ELF-1 (cell line): ENCODE measurements around the gene GXYLT1.
"Not testable (repeated sequence)": the region's sequence is repeated elsewhere in the genome, so short reads cannot be mapped to it uniquely, and the experiment has no call there.

Experiments
- DNase-seq: peaks from one replicate; pipeline ENCODE4 v3.0.0-alpha.2; 2016; ENCODE audit warnings: low read depth, low spot score

GXYLT1 gene, protein sequence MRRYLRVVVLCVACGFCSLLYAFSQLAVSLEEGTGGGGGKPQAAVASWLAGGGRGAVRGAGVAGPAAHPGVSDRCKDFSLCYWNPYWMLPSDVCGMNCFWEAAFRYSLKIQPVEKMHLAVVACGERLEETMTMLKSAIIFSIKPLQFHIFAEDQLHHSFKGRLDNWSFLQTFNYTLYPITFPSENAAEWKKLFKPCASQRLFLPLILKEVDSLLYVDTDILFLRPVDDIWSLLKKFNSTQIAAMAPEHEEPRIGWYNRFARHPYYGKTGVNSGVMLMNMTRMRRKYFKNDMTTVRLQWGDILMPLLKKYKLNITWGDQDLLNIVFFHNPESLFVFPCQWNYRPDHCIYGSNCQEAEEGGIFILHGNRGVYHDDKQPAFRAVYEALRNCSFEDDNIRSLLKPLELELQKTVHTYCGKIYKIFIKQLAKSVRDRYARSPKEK

DNA sequence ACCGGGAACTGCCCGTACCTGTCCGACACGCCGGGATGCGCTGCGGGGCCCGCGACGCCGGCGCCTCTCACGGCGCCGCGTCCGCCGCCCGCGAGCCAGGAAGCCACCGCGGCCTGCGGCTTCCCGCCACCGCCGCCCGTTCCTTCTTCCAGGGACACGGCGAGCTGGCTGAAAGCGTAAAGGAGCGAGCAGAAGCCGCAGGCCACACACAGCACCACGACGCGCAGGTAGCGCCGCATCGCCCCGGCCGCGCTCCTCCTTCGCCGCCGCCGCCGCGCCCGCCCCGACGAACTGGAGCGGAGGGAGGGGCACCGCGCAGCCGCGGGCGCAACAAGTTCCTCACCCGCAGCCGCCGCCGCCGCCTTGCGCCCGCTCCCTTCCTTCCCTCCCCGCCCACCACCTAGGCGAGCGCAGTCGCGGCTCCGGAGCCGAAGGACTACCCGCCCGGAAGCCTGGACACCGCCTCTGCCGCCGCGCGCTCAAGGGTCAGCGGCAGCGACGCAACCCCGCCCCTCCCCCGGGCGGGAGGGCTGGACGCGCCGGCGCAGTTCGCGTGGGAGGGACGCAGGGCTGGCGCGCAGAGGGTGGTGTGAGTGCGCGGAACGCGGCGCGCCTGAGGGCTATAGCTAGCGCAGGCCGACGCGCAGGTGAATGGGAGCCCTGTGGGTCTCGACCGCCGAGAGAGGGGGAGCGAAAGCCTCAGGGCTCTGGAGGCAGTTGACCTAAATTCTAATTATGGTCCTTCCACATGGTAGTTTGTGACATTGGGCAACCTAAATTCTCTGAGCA lies at the start of gene GXYLT1:
Gene GXYLT1, minus strand, starts transcription at position 467 of the 789 bp plus-strand sequence. Its CDS starts 228 bp downstream, at position 239.
- peak; percentile 96 for DNase-seq

DNA sequence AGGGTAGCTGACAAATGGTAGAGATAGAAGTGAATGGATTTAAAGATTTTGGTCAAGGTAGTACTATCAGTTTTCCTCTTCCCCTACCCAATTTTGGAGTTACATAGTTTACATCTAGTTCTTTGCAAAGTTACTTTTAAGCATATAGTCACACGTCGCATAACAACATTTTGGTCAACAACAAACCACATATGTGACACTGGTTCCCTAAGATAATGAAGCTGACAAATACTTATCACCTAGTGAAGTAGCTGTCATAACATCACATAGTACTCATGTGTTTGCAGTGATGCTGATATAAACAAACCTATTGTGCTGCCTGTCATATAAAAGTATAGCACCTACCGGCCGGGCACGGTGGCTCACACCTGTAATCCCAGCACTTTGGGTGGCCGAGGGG lies 48.0 kb upstream of the GXYLT1 start:
- no peak for DNase-seq

DNA sequence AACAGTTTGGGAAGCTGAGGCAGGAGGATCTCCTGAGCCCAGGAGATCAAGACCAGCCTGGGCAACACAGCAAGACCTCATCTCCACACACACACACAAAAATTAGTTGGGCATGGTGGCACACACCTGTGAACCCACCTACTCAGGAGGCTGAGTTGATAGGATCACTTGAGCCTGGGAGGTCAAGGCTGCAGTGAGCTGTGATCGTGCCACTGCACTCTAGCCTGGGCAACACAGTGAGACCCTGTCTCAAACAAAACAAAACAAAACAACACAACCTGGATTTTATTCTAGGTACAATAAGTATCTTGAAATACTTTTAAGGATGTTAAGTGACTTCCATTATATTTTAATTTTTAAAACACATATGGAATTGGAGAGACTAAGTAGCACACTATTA lies 47.6 kb upstream of the GXYLT1 start:
- no peak for DNase-seq

DNA sequence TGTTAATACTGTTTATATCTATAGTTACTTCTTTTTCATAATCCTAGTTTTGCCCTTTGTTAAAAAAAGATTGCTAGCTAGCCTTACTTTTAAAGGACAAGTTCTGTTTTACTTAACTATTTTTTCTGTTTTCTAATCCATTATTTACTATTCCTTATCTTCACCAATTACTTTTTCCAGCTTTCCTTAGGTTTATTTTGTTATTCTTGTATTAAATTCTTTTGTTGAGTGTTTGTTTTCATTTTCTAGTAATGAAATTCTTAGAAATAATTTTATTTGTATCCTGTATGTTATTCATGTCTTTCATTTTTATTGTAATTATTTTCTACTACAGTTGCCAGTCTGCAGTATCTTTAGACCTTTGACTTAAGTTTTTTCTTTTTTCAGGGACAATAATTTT lies 45.7 kb upstream of the GXYLT1 start:
- DNase-seq = no peak

DNA sequence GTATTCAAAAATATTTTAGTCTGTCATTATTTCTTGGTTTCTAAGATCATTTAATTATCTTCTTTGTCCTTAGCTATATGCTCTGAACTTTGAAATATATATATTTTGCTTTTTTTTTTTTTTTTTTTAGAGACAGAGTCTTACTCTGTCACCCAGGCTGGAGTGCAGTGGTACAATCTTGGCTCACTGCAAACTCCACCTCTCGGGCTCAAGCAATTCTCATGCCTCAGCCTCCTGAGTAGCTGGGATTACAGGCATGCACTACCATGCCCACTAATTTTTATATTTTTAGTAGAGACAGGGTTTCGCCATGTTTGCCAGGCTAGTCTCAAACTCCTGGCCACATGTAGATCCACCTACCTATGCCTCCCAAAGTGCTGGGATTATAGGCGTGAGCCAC lies 43.6 kb upstream of the GXYLT1 start:
- DNase-seq = not testable (repeated sequence)

DNA sequence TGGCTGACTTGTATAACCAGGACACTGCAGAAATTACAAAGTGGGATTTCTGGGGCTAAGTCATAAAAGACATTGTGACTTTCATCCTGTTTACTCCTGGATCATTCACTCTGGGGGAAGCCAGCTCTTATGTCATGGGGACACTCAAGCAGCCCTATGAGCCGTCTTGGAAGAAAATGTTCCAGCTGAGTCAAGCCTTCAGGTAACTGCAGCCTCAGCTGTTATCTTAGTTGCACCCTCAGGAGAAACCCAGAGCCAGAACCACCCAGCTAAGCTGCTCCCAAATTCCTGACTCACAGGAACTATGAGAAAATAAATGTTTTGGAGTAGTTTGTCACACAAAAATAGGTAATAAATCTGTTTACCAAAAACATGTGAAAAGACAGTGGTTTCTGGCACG lies 43.1 kb upstream of the GXYLT1 start:
- DNase-seq = no peak

DNA sequence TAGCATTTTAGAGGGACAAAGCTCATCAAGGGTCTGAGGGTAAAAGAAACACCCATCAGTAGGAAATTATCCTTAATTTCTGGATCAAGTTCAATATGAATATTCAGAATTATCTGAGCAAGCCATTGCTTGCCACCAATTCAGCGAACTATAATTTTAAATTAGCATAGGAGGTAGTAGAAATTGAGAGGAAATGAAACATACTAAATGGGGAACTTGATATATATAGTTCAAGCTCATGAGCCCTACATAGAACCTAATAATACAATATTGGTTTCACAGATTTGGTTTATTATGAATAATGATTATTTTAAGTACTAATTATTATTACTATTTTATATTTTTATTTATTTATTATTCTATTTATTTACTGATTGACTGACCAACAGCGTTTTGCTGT lies 42.1 kb upstream of the GXYLT1 start:
- no peak for DNase-seq

DNA sequence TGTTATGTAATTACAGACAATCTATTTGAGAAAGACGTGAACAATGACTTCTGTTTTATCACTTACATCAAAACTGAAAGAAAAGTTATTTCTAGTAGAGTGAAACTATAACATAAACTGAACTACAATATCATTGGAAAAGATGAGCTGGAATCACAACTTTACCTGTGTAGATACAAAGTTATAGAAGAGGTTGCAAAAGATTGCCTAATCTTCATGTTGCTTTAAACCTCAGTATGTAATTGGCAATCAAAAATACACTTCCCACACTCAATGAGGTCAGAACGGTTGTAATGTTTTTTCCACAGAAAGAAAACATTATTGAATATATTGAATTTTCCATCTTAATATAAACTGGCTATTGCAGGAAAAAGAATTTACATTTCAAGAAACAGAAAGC lies 37.7 kb upstream of the GXYLT1 start:
- no peak for DNase-seq

DNA sequence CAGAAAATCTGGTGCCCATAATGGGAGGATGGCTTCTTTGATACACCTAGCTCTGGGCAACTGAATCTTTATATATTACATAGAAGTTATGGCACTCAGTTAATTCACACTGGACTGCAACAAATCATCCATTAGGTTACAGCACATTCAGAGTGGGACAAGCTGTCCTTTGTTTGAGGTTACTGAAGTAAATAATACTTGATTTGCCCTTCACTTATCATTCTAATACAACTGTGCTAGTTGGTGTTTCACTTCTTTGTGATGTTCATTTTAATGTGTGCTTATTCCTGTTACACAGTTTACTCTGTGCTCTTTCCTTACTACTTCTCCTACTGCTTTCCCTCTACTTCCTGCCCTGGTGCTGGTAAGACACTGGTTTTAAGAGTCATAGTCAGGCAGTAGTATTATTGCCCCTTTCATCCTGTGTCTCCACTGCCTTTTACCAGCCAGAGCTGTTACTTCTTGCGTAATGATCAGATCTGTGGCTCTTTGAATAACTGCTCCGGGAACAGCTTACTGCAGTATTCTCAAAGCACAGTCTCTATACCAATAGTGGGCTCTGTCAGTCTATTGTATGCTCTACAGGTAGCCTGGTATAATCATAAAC lies 36.4 kb upstream of the GXYLT1 start:
- DNase-seq = no peak

DNA sequence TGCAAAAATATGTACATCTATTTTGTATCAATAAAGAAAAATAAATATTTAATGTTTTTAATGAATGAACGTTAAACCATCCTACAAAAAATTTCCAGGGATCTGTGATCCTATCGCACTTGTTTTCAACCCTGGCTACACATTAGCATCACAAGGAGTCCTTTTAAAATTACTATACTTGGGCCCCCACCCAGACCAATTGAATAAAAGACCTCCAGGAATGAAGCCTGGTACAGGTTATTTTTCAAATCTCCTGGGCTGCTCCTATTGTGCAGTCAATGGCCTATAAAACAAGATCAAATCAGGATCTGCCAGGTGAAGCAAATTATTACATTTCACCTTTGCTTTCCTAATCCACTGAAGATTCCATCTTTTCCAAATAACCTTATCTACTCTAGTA lies 33.4 kb upstream of the GXYLT1 start:
- DNase-seq = no peak

DNA sequence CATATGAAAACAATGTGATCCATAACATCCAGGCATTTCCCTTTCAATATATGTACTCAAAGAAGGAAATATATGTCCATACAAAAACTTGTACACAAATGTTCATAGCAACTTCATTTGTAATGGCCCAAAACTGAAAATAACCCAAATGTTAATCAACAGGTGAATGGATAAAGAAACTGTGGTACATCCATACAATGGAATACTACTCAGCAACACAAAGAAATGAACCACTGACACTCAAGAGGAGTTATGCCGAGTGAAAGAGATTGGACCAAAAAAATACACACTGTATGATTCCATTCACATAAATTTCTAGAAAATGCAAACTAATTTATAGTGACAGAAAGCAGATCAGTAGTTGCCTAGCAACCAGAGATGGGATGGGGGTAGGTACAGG lies 30.3 kb upstream of the GXYLT1 start:
- DNase-seq = no peak

DNA sequence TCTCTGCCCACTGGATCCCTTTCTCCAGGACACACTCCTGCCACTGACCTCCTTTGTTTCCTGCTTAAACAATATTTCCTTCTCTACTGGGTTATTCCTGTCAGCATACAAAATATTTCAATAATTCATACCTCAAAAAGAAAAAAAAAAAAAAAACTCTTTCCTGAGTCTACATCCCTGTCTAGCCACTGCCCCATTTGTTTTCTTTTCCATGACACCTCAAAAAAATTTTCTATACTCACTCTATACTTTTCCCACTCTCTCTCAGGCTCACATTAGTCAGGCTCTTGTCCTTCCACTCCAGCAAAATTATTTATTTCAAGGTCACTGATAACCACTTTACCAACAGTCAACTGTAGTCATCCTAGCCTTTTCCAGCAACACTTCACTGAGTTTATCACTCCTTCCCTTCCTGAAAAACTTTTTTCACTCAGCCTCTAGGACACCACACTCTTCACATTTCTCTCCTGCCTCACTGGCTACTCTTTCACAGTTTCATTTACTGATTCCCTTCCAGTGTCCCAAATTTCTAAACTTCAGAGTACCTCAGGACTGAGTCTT lies 29.4 kb upstream of the GXYLT1 start:
- no peak for DNase-seq

DNA sequence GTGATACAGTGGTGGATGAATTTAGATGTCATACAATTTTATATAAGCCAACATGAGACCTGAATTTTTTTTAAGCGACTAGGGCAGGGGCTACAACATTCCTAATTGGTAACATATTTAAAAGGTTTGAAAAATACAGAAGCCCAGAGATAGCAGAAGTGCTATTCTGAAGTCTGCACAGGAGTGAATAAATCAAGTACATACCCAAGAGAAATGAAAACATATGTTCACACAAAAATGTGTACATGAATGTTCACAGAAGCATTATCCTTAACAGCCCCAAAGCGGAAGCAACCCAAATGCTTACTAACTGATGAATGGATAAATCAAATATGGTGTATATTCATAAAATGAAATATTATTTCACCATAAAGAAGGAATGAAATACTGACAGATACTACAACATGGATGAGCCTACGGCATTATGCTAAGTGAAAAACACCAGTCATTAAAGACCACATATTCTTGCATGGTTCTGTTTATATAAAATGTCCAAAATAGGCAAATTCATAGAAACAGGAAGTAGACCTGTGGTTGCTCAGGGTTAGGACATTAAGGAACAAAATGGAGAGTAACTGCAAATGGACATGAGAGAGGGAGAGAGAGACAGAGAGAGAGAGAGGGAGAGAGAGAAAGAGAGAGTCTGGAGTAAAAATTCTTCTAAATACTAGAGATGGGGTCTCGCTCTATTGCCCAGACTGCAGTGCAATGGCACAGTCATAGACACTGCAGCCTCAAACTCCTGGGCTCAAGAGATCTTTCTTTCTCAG lies 28.0 kb upstream of the GXYLT1 start:
- no peak for DNase-seq

DNA sequence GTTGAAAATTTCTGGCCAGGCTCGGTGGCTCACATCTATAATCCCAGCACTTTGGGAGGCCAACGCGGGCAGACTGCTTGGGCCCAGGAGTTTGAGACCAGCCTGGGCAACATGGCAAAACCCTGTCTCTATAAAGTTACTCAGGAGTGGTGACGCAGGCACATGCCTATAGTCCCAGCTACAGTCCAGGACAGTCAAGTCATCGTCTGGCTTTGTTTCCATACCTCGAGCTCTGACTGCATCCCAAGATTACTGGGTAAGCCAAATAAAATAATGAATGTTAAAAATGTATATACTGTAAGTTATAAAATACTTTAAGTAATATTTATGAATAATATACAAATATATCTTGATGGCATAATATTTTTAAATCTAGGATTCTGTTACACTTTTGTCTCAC lies 23.0 kb upstream of the GXYLT1 start:
- DNase-seq = no peak

DNA sequence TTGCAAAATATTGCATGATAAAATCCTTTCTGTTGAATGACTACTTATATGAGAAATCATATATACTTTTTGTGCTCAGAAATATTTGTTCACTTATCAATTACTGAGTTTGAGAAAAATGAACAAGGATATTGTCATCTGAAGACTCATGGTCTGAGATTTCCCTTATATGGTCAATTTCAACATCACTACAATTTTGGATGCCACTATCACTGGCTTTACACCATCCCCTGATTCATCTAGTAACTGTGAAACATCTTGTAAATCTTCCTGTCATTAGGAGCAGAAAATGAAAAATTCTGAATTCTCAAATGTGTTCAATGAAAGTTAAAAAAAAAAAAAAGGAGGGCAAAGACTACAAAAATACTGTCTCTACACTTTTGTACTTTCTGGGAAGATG lies 21.8 kb upstream of the GXYLT1 start:
- no peak for DNase-seq

DNA sequence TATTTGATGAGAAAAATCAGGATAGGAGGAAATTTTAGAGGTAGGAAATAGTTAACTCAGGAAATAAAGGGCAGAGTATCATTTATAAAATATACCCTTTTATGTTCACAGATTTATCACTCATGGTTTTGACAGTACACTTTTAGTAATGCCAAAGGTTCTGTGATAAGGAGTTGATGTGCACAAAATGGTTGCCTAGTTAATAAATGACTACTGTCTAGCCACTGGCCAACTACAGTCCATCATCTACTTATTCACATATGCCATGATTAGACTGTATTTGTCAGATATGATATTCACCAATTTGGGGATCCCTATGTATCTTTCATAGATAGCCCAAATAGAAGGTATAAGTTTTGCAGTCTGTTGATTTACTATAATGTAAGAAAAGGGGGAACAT lies 19.2 kb upstream of the GXYLT1 start:
- no peak for DNase-seq

DNA sequence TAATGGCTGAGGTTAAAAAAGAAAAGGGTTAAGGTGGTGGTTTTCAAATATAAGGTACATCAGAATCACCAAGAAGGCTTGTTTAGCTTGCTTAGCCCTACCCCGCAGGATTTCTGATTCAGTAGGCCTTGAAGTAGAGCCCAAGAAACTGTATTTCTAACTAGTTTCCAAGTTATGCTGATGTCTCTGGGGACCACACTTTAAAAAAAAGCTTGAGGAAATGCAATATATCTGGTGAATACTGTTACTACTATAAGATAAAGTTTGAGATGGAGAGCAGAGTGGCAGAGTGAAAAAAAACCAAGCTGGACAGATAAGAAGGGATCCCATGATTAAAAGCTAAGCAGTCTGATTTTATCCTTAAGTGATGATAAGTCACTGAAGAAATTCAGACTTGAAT lies 18.3 kb upstream of the GXYLT1 start:
- DNase-seq = no peak

DNA sequence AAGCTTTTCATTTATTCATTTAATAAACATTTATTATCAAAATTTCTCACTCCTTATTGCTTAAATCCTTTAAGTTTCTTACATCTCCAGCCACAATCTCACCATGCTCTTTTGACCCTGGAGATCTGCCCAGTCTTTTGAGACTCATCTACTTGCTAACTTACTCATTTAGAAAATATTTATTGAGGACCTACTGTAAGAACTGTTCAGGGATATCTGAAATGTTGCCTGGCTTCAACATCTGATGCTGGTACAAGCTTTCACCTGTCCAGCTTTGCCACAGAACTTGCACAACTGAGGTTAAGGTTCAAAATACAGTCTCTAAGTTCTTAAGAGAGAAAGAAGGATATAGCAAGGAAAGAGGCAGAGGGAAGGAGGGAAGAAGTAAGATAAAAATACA lies 17.5 kb upstream of the GXYLT1 start:
- DNase-seq = no peak

DNA sequence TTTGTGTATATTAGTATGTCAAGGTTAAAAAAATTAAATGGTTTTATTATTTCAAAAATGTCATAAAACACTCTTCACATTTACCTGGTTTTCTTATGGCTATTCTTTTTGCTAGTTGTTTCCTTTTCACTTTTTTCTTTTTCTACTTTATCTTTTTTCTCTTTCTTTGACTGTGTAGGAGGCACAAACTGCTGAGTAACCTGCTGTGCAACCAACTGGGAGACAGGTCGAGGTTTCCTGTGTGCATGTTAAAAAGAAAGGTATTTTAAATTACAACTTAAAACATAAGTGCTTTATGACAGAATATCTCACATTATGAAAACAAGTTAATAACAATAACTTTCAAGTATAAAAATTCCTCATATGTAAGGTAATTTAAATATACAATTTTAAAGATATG lies 16.9 kb upstream of the GXYLT1 start:
- no peak for DNase-seq

DNA sequence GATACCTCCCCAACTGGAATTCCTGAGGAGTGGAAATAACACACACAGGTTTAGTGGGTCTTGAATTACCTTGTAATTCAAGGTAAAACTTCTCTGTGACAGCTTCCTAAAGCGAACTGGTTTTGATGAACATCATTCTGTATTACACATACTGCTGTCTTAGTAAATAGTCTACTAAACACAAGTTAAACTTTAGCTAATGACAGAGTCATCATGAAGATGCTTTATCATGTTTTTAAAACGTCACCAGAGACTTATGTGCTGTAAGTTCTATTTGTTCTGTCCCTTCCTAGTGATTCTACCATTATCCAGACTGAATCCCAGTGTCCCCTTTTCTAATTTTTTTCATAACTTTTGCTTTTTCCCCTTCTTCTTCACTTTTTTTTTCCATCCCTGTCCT lies 11.6 kb upstream of the GXYLT1 start:
- DNase-seq = no peak

DNA sequence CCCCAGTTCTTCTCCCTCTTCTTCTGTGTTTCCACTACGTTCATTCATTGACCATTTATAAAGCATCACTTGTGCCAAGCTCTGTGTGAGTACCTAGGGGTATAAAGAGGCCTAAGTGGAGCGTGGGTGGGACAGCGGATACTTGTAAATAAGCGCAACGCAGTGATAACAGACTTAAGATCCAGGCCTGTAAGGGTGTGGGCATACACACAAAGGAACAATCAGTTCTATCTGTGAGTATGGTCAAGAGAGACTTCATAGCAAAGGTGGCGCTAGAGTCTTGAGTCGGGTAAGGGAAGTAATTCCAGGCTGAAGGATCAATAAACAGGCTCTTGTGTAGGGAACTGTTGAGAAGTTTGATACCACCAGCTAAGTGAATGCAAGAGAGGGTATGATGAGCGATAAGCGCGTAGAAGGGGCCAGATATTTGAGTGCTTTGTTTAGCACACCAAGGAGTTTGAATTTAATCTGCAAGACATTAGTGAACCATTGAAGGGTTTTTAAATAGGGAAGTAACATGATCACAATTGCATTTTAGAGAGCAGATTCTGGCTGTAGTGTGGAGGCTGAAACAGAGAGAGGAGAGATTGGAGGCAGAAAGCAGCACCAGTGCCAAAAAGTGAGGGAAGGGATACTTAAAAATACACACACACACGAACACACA lies 1.0 kb upstream of the GXYLT1 start:
- peak; percentile 55 for DNase-seq
